Neural progenitor cell (in vitro differentiated cells): ENCODE data around the gene SH2D2A. TPM values are rescaled to one million over a fixed set of nuclear protein-coding genes. Genes with fewer than 3 reads are reported as not detected.

Experiments used
- DNase-seq: peaks from one replicate; pipeline ENCODE4 v3.0.0-alpha.2; 2016; ENCODE audit warnings: low spot score
- H2AFZ ChIP-seq: fragments of 200-600 bp; sonication (generic); replicated peaks from 2 replicates; pipeline ENCODE4 v1.6.1; 2016; ENCODE audit warnings: antibody characterized with exemption
- H3F3A ChIP-seq: fragments of 200-600 bp; sonication (generic); 2 replicates; pipeline ENCODE4 v1.6.1; 2016; ENCODE audit warnings: antibody characterized with exemption, low read depth
- H3K27ac ChIP-seq: fragments of 200-600 bp; sonication (generic); 2 replicates; pipeline ENCODE4 v1.5.1; 2016; ENCODE audit warnings: mild to moderate bottlenecking
- H3K27me3 ChIP-seq: fragments of 200-600 bp; sonication (generic); 2 replicates; pipeline ENCODE4 v1.6.1; 2016; ENCODE audit warnings: mild to moderate bottlenecking, moderate library complexity
- H3K36me3 ChIP-seq: fragments of 200-600 bp; sonication (generic); 2 replicates; pipeline ENCODE4 v1.5.1; 2016
- H3K4me1 ChIP-seq: fragments of 200-600 bp; sonication (generic); 2 replicates; pipeline ENCODE4 v1.6.1; 2016; ENCODE audit warnings: mixed run types
- H3K4me2 ChIP-seq: fragments of 200-600 bp; sonication (generic); 2 replicates; pipeline ENCODE4 v1.6.1; 2016
- H3K4me3 ChIP-seq: fragments of 200-600 bp; sonication (generic); 2 replicates; pipeline ENCODE4 v1.5.1; 2016
- H3K79me2 ChIP-seq: fragments of 200-600 bp; sonication (generic); 2 replicates; pipeline ENCODE4 v1.6.1; 2016; ENCODE audit warnings: low read depth
- H3K9ac ChIP-seq: fragments of 200-600 bp; sonication (generic); 2 replicates; pipeline ENCODE4 v1.6.1; 2016
- H3K9me3 ChIP-seq: fragments of 200-600 bp; sonication (generic); 2 replicates; pipeline ENCODE4 v1.5.1; 2016; ENCODE audit warnings: low read depth
- H4K20me1 ChIP-seq: fragments of 200-600 bp; sonication (generic); 2 replicates; pipeline ENCODE4 v1.6.1; 2016; ENCODE audit warnings: low read depth
- H3K27ac Mint-ChIP-seq: 3 replicates; pipeline ENCODE4 v1.8.0; 2021; ENCODE audit warnings: mixed read lengths
- H3K27me3 Mint-ChIP-seq: 2 replicates; pipeline ENCODE4 v1.8.0; 2022; ENCODE audit warnings: low read depth, mild to moderate bottlenecking, inconsistent platforms, moderate library complexity, mixed read lengths; ENCODE audit not compliant: insufficient read depth
- H3K36me3 Mint-ChIP-seq: 3 replicates; pipeline ENCODE4 v1.8.0; 2021; ENCODE audit warnings: mixed read lengths
- H3K4me1 Mint-ChIP-seq: 3 replicates; pipeline ENCODE4 v1.8.0; 2021; ENCODE audit warnings: mixed read lengths
- H3K4me3 Mint-ChIP-seq: 3 replicates; pipeline ENCODE4 v1.8.0; 2021; ENCODE audit warnings: mild to moderate bottlenecking, moderate library complexity, mixed read lengths
- H3K9me3 Mint-ChIP-seq: 3 replicates; pipeline ENCODE4 v1.8.0; 2020; ENCODE audit warnings: mixed read lengths
- CTCF ChIP-seq: fragments of 200-600 bp; sonication (generic); IDR thresholded peaks from 2 replicates; pipeline ENCODE4 v1.5.1; 2017; ENCODE audit warnings: antibody characterized with exemption, mild to moderate bottlenecking
- EZH2 ChIP-seq: fragments of 200-600 bp; sonication (generic); IDR thresholded peaks from 2 replicates; pipeline ENCODE4 v1.6.1; 2017; ENCODE audit warnings: antibody characterized with exemption, mild to moderate bottlenecking, moderate library complexity
- EZH2phosphoT487 ChIP-seq: fragments of 200-600 bp; sonication (generic); IDR thresholded peaks from 2 replicates; pipeline ENCODE4 v1.6.1; 2017; ENCODE audit warnings: antibody characterized with exemption
- total RNA-seq: library from RNA; depleted of rRNA; stranded (reverse); fragments of >200 nt; gene quantifications from 2 replicates; pipeline ENCODE4 v1.2.3, GENCODE V29; 2015; ENCODE audit warnings: low replicate concordance

The SH2D2A gene
- total RNA-seq, 1 donor from 2014 or later = not detected

GRCh38 chr1:156838972-156839371, 22.3 kb upstream of the SH2D2A start:
- Mint-ChIP-seq H3K27me3 (peaks cover 40% of the 10 kb centered on the region), H3K27ac (peak overlapping the region; percentile 88), H3K4me3 (no peak overlapping the region)

GRCh38 chr1:156836892-156837291, 20.2 kb upstream of the SH2D2A start:
- Mint-ChIP-seq H3K9me3 (no peaks in the 10 kb centered on the region), H3K4me3 (no peak overlapping the region), H3K4me1 (peaks cover 24% of the 10 kb centered on the region), H3K27me3 (peaks cover 23% of the 10 kb centered on the region), H3K27ac (peak overlapping the region; percentile 26), H3K36me3 (no peaks in the 10 kb centered on the region)
- Histone ChIP-seq H3K36me3 (no peaks in the 10 kb centered on the region), H2AFZ (no peak overlapping the region), H3K4me1 (peaks cover 13% of the 10 kb centered on the region), H3K27me3 (peaks cover 81% of the 10 kb centered on the region), H4K20me1 (peaks cover 6% of the 10 kb centered on the region), H3K79me2 (no peaks in the 10 kb centered on the region), H3K27ac (no peak overlapping the region), H3K9me3 (no peaks in the 10 kb centered on the region), H3K4me2 (no peak overlapping the region), H3K4me3 (no peak overlapping the region), H3F3A (peaks cover 5% of the 10 kb centered on the region), H3K9ac (no peak overlapping the region)
- no peak for TF ChIP-seq CTCF
- no peak for TF ChIP-seq EZH2
- TF ChIP-seq EZH2phosphoT487 = no peak
- no peak for DNase-seq

More at GRCh38 chr1:156838972-156839371, 22.3 kb upstream of the SH2D2A start:
- peaks cover 28% of the 10 kb centered on the region for H3K4me1 Mint-ChIP-seq
- H3K27ac ChIP-seq = no peak overlapping the region
- H3K9me3 ChIP-seq = no peaks in the 10 kb centered on the region
- H3K4me3 ChIP-seq = no peak overlapping the region
- H4K20me1 ChIP-seq = peaks cover 6% of the 10 kb centered on the region
- H3K79me2 ChIP-seq = no peaks in the 10 kb centered on the region
- H3K9ac ChIP-seq = no peak overlapping the region
- peaks cover 8% of the 10 kb centered on the region for H3K9me3 Mint-ChIP-seq
- DNase-seq = peak; percentile 70
- peaks cover 13% of the 10 kb centered on the region for H3K4me1 ChIP-seq
- H3K4me2 ChIP-seq = peak overlapping the region; percentile 28
- TF ChIP-seq CTCF (peak; percentile 93), EZH2phosphoT487 (no peak)
- peaks cover 5% of the 10 kb centered on the region for H3F3A ChIP-seq
- no peaks in the 10 kb centered on the region for H3K36me3 ChIP-seq
- H3K27me3 ChIP-seq = peaks cover 81% of the 10 kb centered on the region
- peaks cover under 1% of the 10 kb centered on the region for H3K36me3 Mint-ChIP-seq
- no peak overlapping the region for H2AFZ ChIP-seq

- no peak overlapping the region for H3K4me2 ChIP-seq
- H3K27me3 ChIP-seq = peaks cover 82% of the 10 kb centered on the region
- no peak overlapping the region for H3K9ac ChIP-seq
- TF ChIP-seq EZH2 (no peak), CTCF (no peak), EZH2phosphoT487 (no peak)
- no peaks in the 10 kb centered on the region for H3K9me3 ChIP-seq
- no peaks in the 10 kb centered on the region for H3K36me3 ChIP-seq
- peaks cover 5% of the 10 kb centered on the region for H3F3A ChIP-seq
- Mint-ChIP-seq H3K27ac (no peak overlapping the region), H3K36me3 (no peaks in the 10 kb centered on the region), H3K4me3 (no peak overlapping the region), H3K27me3 (peaks cover 27% of the 10 kb centered on the region), H3K9me3 (no peaks in the 10 kb centered on the region), H3K4me1 (peaks cover 26% of the 10 kb centered on the region)
- no peaks in the 10 kb centered on the region for H3K79me2 ChIP-seq
- H3K4me1 ChIP-seq = peaks cover 13% of the 10 kb centered on the region
- peaks cover 6% of the 10 kb centered on the region for H4K20me1 ChIP-seq
- no peak overlapping the region for H2AFZ ChIP-seq
- no peak overlapping the region for H3K27ac ChIP-seq
- no peak for DNase-seq
- no peak overlapping the region for H3K4me3 ChIP-seq
Observed at GRCh38 chr1:156836041-156836654, 19.5 kb upstream of the SH2D2A start.
